GM12878 (cell line): ENCODE measurements around the gene SH3BGRL2. TPM values are rescaled to one million over a fixed set of nuclear protein-coding genes. Genes with fewer than 3 reads are reported as not detected.

Source experiments
- ATAC-seq: fragments of 200-7000 bp; cut with Tn5 transposase; 3 replicates; pipeline ENCODE4 v1.9.1; 2020; ENCODE audit warnings: mild to moderate bottlenecking, moderate library complexity
- BruUV-seq: library from RNA; stranded (reverse); fragments of 400-500 nt; replicated peaks from 2 replicates; lab custom pipeline; 2021; lab: Mats Ljungman, UMichigan
- CTCF ChIA-PET: fragments of 300-600 bp; sonication (Branson Sonifier 250); formaldehyde crosslinking; extraction: SDS; loops from one replicate; lab custom pipeline; 2021; ENCODE audit warnings: inconsistent platforms; lab: Yijun Ruan, JAX
- POLR2A ChIA-PET: fragments of 350-600 bp; formaldehyde crosslinking; extraction: SDS; loops from one replicate; lab custom pipeline; 2021; ENCODE audit warnings: inconsistent platforms; lab: Charles Lee
- RAD21 ChIA-PET: fragments of 300-600 bp; sonication (Branson Sonifier 250); formaldehyde crosslinking; loops from one replicate; lab custom pipeline; 2023; ENCODE audit warnings: antibody characterized with exemption; ENCODE audit not compliant: unreplicated experiment; lab: Charles Lee
- SMC1A ChIA-PET: fragments of 300-600 bp; sonication (Branson Sonifier 250); formaldehyde crosslinking; loops from one replicate; lab custom pipeline; 2023; ENCODE audit not compliant: unreplicated experiment, uncharacterized antibody; lab: Charles Lee
- DNase-seq: peaks from one replicate; pipeline ENCODE4 v3.0.0-alpha.2; 2011; ENCODE audit warnings: low read depth, low spot score
- FAIRE-seq: peaks from 3 replicates; lab custom pipeline; 2011; peaks lifted over from hg19 to GRCh38; lab: Jason Lieb, UNC
- H2AFZ ChIP-seq: 2 replicates; pipeline ENCODE4 v1.6.0; 2011; ENCODE audit warnings: low read depth, low read length, control low read depth; ENCODE audit not compliant: control insufficient read depth
- H3K27ac ChIP-seq: 2 replicates; pipeline ENCODE4 v1.5.1; 2011; ENCODE audit warnings: control low read depth; ENCODE audit not compliant: control insufficient read depth, insufficient read depth
- H3K27me3 ChIP-seq, 2 experiments: replicated peaks in 1 of 2; 2 replicates each; pipeline versions ENCODE4 v1.6.0 to v1.6.1; 2011; ENCODE audit warnings: low read length in 1 of 2; ENCODE audit not compliant: control insufficient read depth in 2 of 2, insufficient read depth in 2 of 2
- H3K36me3 ChIP-seq, 2 experiments: 2 replicates each; pipeline ENCODE4 v1.5.1; 2011; ENCODE audit warnings: low read length in 1 of 2; ENCODE audit not compliant: control insufficient read depth in 2 of 2, insufficient read depth in 2 of 2
- H3K4me1 ChIP-seq: 2 replicates; pipeline ENCODE4 v1.6.1; 2011; ENCODE audit warnings: mild to moderate bottlenecking, low read length, moderate library complexity, mixed read lengths; ENCODE audit not compliant: control insufficient read depth, insufficient read depth
- H3K4me2 ChIP-seq: 2 replicates; pipeline ENCODE4 v1.6.0; 2011; ENCODE audit warnings: control low read depth; ENCODE audit not compliant: control insufficient read depth, insufficient read depth
- H3K4me3 ChIP-seq: fragments of 200-600 bp; sonication (generic); 2 replicates; pipeline ENCODE4 v1.5.1; 2016
- H3K79me2 ChIP-seq: 2 replicates; pipeline ENCODE4 v1.6.0; 2011; ENCODE audit warnings: low read length; ENCODE audit not compliant: control insufficient read depth, insufficient read depth
- H3K9ac ChIP-seq: 2 replicates; pipeline ENCODE4 v1.8.0; 2011; ENCODE audit warnings: low read length, control low read depth, mixed read lengths; ENCODE audit not compliant: control insufficient read depth, insufficient read depth
- H3K9me3 ChIP-seq: replicated peaks from 3 replicates; pipeline ENCODE4 v1.5.1; 2011; ENCODE audit warnings: mild to moderate bottlenecking, low read length; ENCODE audit not compliant: control insufficient read depth, insufficient read depth
- H4K20me1 ChIP-seq: 2 replicates; pipeline ENCODE4 v1.6.0; 2011; ENCODE audit not compliant: control insufficient read depth, insufficient read depth
- IRF4 ChIP-seq: IDR thresholded peaks from 2 replicates; pipeline ENCODE4 v1.6.1; 2011; ENCODE audit warnings: low read depth, low read length
- PAX5 ChIP-seq: IDR thresholded peaks from 2 replicates; pipeline ENCODE4 v1.6.1; 2011; ENCODE audit warnings: low read depth, low read length, borderline replicate concordance
- PBX3 ChIP-seq: IDR thresholded peaks from 2 replicates; pipeline ENCODE4 v1.6.1; 2011; ENCODE audit warnings: mild to moderate bottlenecking, low read depth, low read length, moderate library complexity; ENCODE audit not compliant: insufficient replicate concordance
- RELA ChIP-seq: fragments of 450-650 bp; IDR thresholded peaks from 2 replicates; pipeline ENCODE4 v1.8.0; 2014; ENCODE audit warnings: borderline replicate concordance; ENCODE audit not compliant: partially characterized antibody
- SKIL ChIP-seq: fragments of 450-650 bp; IDR thresholded peaks from 2 replicates; pipeline ENCODE4 v1.6.1; 2017; ENCODE audit warnings: mild to moderate bottlenecking, low read depth, inconsistent platforms; ENCODE audit not compliant: poor library complexity, severe bottlenecking
- TCF7 ChIP-seq: IDR thresholded peaks from 2 replicates; pipeline ENCODE4 v1.6.1; 2014; ENCODE audit warnings: antibody characterized with exemption, borderline replicate concordance
- WRNIP1 ChIP-seq: IDR thresholded peaks from 2 replicates; pipeline ENCODE4 v1.6.1; 2011; ENCODE audit warnings: low read depth, low read length, improper control_type of control experiment, borderline replicate concordance
- ZBED1 ChIP-seq: IDR thresholded peaks from 2 replicates; pipeline ENCODE4 v1.6.1; 2016; ENCODE audit warnings: borderline replicate concordance
- ZNF24 ChIP-seq: fragments of 450-650 bp; IDR thresholded peaks from 2 replicates; pipeline ENCODE4 v1.6.1; 2017; ENCODE audit warnings: antibody characterized with exemption, mild to moderate bottlenecking
- ZSCAN29 ChIP-seq: fragments of 450-650 bp; IDR thresholded peaks from 2 replicates; pipeline ENCODE4 v1.6.1; 2017; ENCODE audit warnings: mild to moderate bottlenecking, moderate library complexity
- WGBS: methylation state at CpG from one replicate; pipeline ENCODE4 v1.1.6; 2016; ENCODE audit warnings: low lambda C conversion rate; ENCODE audit not compliant: insufficient replicate concordance, insufficient coverage; ENCODE audit errors: missing lambda C conversion rate; 5-methylcytosine and 5-hydroxymethylcytosine counted together
- in situ Hi-C: fragments of 300-500 bp; cut with MboI; formaldehyde crosslinking; loops from 9 replicates; pipeline ENCODE4 v1.14.3; 2018; ENCODE audit warnings: mixed read lengths
- intact Hi-C: fragments of 100-400 bp; cut with micrococcal nuclease; formaldehyde crosslinking; loops from one replicate; pipeline ENCODE4 v1.14.2; 2022; ENCODE audit not compliant: unreplicated experiment
- polyA plus RNA-seq, 11 experiments: library from polyadenylated mRNA; depleted of rRNA in 4 of 11; unstranded in 6 of 11; stranded (reverse) in 5 of 11; fragments of >200 nt; fragmentation: Nextera tagmentation in 4 of 11; fragmentation: Illumina TruSeq in 1 of 11; extraction: Ambion mirVana in 4 of 11; extraction: Trizol in 1 of 11; gene quantifications; 1 replicate in 1 of 11; 2 replicates in 10 of 11; pipeline versions ENCODE4 v1.2.1 to v1.2.3, GENCODE V29; 2011 to 2016; ENCODE audit warnings: inconsistent platforms in 2 of 11, missing spikeins in 2 of 11, low read depth in 1 of 11
- total RNA-seq, 4 experiments: library from RNA; depleted of rRNA in 3 of 4; stranded (reverse); fragments of >200 nt in 3 of 4; fragmentation: Illumina TruSeq in 1 of 4; extraction: Trizol in 1 of 4; gene quantifications; 2 replicates each; pipeline versions ENCODE4 v1.2.1 to v1.2.3, GENCODE V29; 2013 to 2021

The SH3BGRL2 gene
- total and polyA plus RNA-seq, 10 of the 15 experiments (the other 5 are each of a cell fraction or from before 2014, with no cell fraction given) = 0.03 to 0.37 (median 0.21) TPM

- H3K79me2 ChIP-seq = no peaks in the 10 kb centered on the region
- no TSS peak for BruUV-seq
- in situ Hi-C loops = no loop called here
- H3K4me1 ChIP-seq = peaks cover 5% of the 10 kb centered on the region; the same call in 1 of the 2 replicates
- H3K9ac ChIP-seq = no peak overlapping the region
- POLR2A ChIA-PET = no interaction called here
- intact Hi-C loops = no loop called here
- ATAC-seq (no peak), FAIRE-seq (no peak), DNase-seq (no peak)
- no peak overlapping the region for H2AFZ ChIP-seq
- H3K36me3 ChIP-seq = no peaks in the 10 kb centered on the region
- WGBS = 50% methylated on average over 5 of the region's 5 CpGs
- H3K27ac ChIP-seq = no peak overlapping the region
- TF ChIP-seq RELA (no peak), WRNIP1 (no peak), IRF4 (no peak), SKIL (no peak), ZSCAN29 (no peak), ZNF24 (no peak), PBX3 (no peak), ZBED1 (no peak), TCF7 (no peak), PAX5 (no peak)
- H4K20me1 ChIP-seq = no peaks in the 10 kb centered on the region
- H3K4me2 ChIP-seq = no peak overlapping the region
- SMC1A ChIA-PET = interaction anchor here (1.1 to 1.2 kb wide), 3 partner anchors 9 to 200 kb away, joined by 3 to 5 read pairs (median 3); no protein-coding TSS in a partner anchor
- no peak overlapping the region for H3K4me3 ChIP-seq
- no peaks in the 10 kb centered on the region for H3K9me3 ChIP-seq
- CTCF ChIA-PET = no interaction called here
- H3K27me3 ChIP-seq = no peaks in the 10 kb centered on the region; a peak in 1 of 4 replicates
- RAD21 ChIA-PET = no interaction called here
Measured at GRCh38 chr6:79623106-79623505, 8.0 kb upstream of the SH3BGRL2 start.
